Measurements from ENCODE around the gene RAET1E.
"Not testable (repeated sequence)": the region's sequence is repeated elsewhere in the genome, so short reads cannot be mapped to it uniquely, and the experiment has no call there.

Gene RAET1E

GRCh38 chr6:149860513-149860833 is 37.4 kb downstream of the RAET1E start:
- no peak for DNase-seq

DNA sequence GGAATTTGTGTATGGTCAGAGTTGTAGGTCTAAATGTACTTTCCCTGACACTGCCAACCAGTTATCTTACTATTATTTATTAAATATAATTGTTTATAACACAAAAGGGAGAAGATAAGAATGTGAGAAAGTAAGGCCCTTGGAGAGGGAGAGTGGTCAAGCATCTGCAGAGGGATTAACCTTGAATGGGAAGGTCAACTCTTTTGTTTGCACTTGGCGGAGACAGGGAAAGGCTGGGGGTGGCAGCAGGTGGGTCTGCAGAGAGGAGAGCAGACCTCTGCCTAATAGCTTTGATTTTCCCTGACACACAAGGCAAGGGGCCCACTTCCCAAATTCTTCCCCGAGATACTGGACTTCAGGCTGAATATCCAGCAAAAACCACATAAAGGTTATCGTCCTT is 38.0 kb downstream of the RAET1E start:
- no peak for DNase-seq

GRCh38 chr6:149859368-149859767 is 38.5 kb downstream of the RAET1E start:
- DNase-seq, result no peak

DNA sequence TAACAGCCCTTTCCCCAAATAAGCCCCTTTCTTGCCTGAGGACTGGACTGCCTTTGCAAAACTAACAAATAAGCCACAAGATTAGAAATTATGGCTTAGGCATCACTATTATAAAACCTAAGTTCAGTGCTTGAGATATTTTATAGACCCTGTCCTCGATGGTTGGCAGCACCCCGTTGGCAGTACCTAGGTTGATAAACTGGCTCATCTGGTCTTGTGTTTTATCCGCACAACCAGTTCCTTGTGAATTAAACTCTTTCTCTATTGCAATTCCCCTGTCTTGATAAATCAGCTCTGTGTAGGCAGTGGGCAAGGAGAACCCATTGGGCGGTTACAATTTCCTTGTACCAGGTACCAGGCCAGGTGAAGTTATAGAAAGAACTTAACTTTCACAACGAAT is 40.4 kb downstream of the RAET1E start:
- DNase-seq, result no peak

- DNase-seq, result no peak
Measured at GRCh38 chr6:149856256-149856994, 41.5 kb downstream of the RAET1E start.

GRCh38 chr6:149855741-149856140 is 42.2 kb downstream of the RAET1E start:
- no peak for DNase-seq

DNA sequence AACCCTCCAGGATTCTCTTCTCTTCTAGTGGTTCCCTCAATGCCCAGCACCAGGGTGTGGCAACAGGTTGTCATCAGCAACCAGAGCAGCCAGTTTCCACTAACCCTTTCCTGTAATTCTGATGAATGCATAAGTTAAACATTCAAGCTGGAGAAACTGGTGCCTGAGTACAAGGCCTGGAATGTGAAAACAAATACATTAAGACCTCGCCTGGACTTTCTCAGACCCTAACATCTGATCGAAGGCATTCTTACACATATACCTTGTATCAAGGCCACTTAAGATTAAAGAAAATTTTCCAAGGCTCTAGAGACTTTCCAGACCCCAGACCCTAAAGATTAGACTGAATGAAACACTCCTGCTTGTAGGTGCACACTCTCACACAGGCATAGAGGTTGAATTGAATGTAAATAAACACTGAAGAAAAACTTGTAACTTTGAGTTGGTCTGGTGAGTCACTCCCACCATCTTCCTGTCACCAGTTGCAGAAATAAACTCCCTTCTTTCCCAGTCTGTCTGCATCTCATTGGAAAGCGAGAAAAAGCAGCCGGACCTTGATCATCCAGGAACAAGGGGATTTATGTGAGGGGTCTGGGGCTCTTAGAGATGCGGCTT is 42.8 kb downstream of the RAET1E start:
- DNase-seq, result no peak

DNA sequence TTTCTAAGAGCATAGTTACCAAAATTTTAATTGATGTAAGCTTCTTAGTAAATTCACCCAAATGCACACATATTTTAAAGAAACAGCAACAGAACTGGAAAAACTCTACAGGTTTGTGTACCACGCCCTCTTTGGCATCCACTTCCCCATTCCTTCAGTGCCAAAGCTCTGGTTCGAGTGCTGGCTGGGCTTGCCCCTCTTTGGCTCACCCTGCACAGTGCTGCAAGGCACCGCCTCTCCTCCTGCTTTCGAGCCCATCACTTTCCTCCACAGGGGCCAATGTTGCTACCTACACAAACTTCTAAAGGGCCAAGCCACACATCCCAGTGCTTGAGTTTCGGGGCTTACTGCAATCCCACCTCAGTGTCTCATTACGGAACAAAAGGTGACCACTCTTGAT is 43.4 kb downstream of the RAET1E start:
- no peak for DNase-seq

- not testable (repeated sequence) for DNase-seq
Measured at GRCh38 chr6:149854017-149854416, 43.9 kb downstream of the RAET1E start.

- no peak for DNase-seq
Measured at GRCh38 chr6:149852881-149853280, 45.0 kb downstream of the RAET1E start.

DNA sequence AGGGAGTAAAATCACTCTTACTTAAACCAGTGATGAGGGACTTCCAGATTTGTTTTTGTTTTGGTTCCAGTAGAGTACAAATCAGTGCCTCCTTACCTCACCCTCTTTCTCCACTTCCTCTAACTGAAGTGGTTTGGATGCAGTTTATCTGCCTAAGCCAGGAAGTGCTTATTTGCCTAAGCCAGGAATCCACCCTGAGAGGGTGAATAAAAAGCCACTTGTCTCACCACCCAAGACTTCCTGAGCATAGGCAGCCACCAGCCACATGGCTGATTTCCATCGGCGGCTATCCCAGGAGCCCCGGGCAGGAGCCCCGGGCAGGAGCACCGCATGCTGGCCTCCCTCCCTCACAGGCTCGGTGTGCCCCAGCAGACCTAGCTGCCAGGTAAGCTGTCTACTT is 45.7 kb downstream of the RAET1E start:
- DNase-seq, result peak; percentile 18

- DNase-seq, result no peak
Measured at GRCh38 chr6:149851461-149852110, 46.3 kb downstream of the RAET1E start.

GRCh38 chr6:149848343-149848742 is 49.6 kb downstream of the RAET1E start:
- DNase-seq, result not testable (repeated sequence)

Measured in NCI-H187 treated with DMSO at 0.1 percent for 48 hours (cell line).